Spinal cord (tissue), 10 donors: ENCODE measurements around the gene EPB41. TPM values are rescaled to one million over a fixed set of nuclear protein-coding genes. Genes with fewer than 3 reads are reported as not detected.

Experiments used
- DNase-seq, 6 donors: peaks; one replicate each; pipeline versions ENCODE4 v3.0.0 to v3.0.0-alpha.2; 2013 to 2015; ENCODE audit warnings: low spot score in 6 of 6, low read depth in 4 of 6
- H3K27ac ChIP-seq: one replicate; pipeline ENCODE4 v1.5.1; 2013; ENCODE audit warnings: low read depth, low read length, control low read depth
- H3K27me3 ChIP-seq: one replicate; pipeline ENCODE4 v1.6.1; 2013; ENCODE audit warnings: low read length; ENCODE audit not compliant: control insufficient read depth, insufficient read depth
- H3K36me3 ChIP-seq: one replicate; pipeline ENCODE4 v1.6.1; 2013; ENCODE audit warnings: low read length; ENCODE audit not compliant: control insufficient read depth, insufficient read depth
- H3K4me1 ChIP-seq: one replicate; pipeline ENCODE4 v1.6.1; 2013; ENCODE audit warnings: low read length; ENCODE audit not compliant: control insufficient read depth, insufficient read depth
- H3K4me3 ChIP-seq: one replicate; pipeline ENCODE4 v1.5.1; 2013; ENCODE audit warnings: low read depth, low read length, control low read depth
- H3K9me3 ChIP-seq: one replicate; pipeline ENCODE4 v1.6.1; 2013; ENCODE audit warnings: low read length; ENCODE audit not compliant: control insufficient read depth, insufficient read depth
- WGBS: methylation state at CpG from one replicate; pipeline ENCODE4 v1.1.5; 2013; ENCODE audit warnings: missing lambda C conversion rate; ENCODE audit not compliant: insufficient coverage; 5-methylcytosine and 5-hydroxymethylcytosine counted together
- polyA plus RNA-seq, 2 donors: library from polyadenylated mRNA; unstranded; fragments of 120-200 nt; gene quantifications; one replicate each; pipeline ENCODE4 v1.2.1, GENCODE V29; 2013; ENCODE audit not compliant: insufficient read length in 2 of 2
- total RNA-seq, 2 donors: library from RNA; depleted of rRNA in 1 of 2; stranded (reverse); fragments of 120-200 nt in 1 of 2; fragments of >200 nt in 1 of 2; gene quantifications; one replicate each; pipeline versions ENCODE4 v1.2.3 to v1.2.4, GENCODE V29; 2013 to 2014
- donor health status: healthy.

Gene EPB41
- total and polyA plus RNA-seq, 4 donors, result 27.8 to 66.9 (median 41.1) TPM

DNA sequence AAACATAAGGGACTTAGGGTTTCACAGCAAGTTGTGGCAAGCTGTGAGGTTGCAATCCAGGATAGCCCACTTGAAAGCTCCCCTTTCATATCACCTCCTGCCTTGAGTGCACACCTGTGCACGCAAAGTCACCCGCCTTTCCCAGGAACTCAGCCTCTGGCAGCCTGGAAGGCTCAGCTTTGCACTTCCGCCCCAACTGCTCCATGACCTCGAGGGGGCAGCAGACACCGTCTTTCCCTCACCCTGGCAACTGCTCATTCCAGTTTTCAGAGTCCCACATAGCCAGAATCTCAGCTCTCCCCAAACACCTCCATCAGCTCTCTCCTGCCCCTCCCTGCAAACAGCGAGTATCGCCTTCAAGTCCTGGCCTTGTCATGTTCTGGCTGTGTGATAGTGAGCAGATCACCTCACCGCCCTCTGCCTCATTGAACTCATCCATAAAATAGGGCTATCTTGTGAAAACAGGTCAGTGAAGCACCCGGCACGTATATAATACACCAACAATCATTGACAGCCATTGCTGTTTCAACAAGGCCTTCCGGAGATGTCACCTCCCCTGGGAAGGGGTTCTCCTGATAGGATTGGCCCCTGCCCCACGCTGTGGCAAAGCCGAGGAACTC is 32.2 kb upstream of the EPB41 start:
- peak in 5 of 6 donors; percentile 71 to 96 (median 76) for DNase-seq
- Histone ChIP-seq H3K36me3 (no peaks in the 10 kb centered on the region), H3K9me3 (no peaks in the 10 kb centered on the region), H3K27ac (no peak overlapping the region), H3K4me3 (no peak overlapping the region), H3K4me1 (peaks cover 10% of the 10 kb centered on the region), H3K27me3 (peaks cover 10% of the 10 kb centered on the region)
- 27% methylated on average over 11 of the region's 13 CpGs for WGBS

DNA sequence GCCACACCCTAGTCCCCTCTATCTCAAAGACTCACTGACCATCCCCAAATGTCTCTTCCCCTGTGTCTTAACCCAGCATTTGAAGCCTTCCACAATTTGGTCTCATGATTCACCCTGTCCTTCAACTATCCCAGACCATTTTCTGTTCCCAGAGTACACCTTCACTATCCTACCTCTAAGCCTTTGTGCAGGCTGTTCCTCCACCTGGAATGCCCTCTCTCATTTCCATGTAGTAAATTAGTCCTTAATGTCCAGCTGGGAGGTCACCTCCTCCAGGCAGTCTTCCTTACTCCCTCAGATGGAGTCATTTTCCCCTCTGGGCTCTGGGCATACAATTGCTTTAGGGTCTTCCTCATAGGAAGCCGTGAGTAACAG is 31.1 kb upstream of the EPB41 start:
- H3K27me3 ChIP-seq, result peaks cover 19% of the 10 kb centered on the region
- no peak overlapping the region for H3K27ac ChIP-seq
- 40% methylated on average over 1 of the region's 1 CpG for WGBS
- H3K9me3 ChIP-seq, result no peaks in the 10 kb centered on the region
- H3K4me1 ChIP-seq, result peaks cover 20% of the 10 kb centered on the region
- no peaks in the 10 kb centered on the region for H3K36me3 ChIP-seq
- DNase-seq, result no peak
- no peak overlapping the region for H3K4me3 ChIP-seq

DNA sequence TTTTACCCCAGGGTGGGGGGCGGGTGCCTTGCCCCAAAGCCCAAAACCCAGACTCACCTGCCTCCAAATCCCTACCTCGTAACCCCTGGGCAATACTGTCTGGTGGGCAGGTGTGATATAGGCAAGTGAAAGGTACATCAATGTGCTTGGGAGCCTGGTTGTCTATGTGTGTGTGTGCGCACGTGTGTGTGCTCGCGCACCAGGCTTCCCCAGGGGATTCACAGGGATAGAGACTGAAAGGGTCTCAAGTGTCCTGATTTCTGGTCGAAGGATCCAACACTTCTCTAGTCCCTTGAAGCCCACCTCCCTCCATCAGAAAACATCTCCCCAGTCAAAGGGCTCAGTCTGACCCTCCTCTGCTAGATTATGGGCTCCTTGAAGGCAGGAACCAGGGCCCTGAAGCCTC is 28.9 kb upstream of the EPB41 start:
- no peak overlapping the region for H3K27ac ChIP-seq
- WGBS, result 74% methylated on average over 3 of the region's 7 CpGs
- no peak for DNase-seq
- H3K4me3 ChIP-seq, result no peak overlapping the region
- peaks cover 21% of the 10 kb centered on the region for H3K4me1 ChIP-seq
- no peaks in the 10 kb centered on the region for H3K9me3 ChIP-seq
- H3K36me3 ChIP-seq, result no peaks in the 10 kb centered on the region
- peaks cover 20% of the 10 kb centered on the region for H3K27me3 ChIP-seq

DNA sequence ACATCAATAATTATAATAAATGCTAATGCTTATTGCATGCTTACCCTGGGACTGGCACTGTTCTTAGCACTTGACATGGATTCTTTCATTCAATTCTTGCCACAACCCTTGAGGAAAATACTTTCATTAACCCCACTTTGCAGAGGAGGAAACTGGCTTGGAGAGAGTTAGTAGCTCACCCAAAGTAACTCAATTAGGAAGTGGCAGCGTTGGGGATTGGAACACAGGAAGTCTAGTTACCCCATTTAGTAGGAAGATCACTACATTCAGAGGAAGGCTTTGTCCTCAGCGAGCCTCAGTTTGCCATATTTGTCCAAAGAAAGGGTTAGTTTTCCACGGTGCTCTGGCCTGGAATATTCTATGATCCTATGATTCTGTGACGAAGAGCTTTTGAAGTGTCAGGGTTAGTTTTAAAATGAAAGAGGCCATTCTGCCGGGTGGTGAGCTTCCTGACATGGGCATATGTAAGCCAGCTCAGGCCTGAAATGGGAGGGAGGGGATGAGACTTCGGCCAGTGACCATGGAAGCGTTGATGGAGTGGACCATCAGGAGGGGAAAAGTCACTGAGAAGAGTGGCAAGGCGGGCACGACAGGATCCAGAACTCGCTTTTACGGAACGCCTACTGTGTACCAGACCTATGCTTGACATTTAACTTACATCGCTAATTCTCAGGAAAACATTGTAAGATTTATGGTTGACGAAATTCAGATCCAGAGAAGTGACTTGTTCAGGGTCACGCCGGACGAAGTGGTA is 28.2 kb upstream of the EPB41 start:
- Histone ChIP-seq H3K4me3 (no peak overlapping the region), H3K27me3 (peaks cover 20% of the 10 kb centered on the region)
- 49% methylated on average over 10 of the region's 17 CpGs for WGBS

DNA sequence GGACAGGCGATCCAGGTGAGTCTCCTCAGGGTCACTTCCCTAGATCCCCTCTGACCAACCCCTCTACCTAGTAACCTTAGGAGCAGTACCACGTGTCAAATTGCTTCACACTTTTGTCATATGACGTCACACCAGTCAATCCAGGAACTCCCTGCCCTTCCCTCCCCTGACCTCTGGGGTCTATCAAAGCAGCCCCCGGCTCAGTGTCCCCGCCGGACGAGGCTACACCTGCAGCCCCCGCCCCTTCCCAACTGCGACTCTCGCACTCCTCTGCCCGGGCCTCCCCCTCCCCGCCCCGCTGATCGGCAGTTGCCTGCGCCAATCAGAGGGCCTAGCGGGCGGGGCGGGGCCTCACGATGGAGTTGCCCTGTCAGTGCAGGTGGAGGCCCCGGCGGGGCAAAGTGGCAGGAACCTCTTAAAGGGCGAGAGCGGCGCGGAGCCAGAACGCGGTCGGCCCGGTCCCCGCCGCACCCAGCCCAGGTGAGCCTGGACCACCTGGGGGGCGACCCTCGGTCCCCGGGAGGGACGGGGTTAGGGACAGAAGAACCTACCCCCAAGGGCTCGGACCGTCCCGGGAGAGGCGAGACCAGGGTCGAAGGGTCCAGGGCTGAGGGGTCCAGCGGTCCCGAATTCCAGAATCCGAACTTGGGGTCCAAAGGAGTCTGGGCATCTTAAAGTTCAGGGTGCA is 27.5 kb upstream of the EPB41 start:
- Histone ChIP-seq H3K4me1 (peaks cover 21% of the 10 kb centered on the region), H3K9me3 (no peaks in the 10 kb centered on the region), H3K27ac (no peak overlapping the region), H3K4me3 (peak overlapping the region; percentile 54), H3K36me3 (no peaks in the 10 kb centered on the region), H3K27me3 (peaks cover 20% of the 10 kb centered on the region)
- WGBS, result under 1% methylated on average over 41 of the region's 43 CpGs
- peak in 4 of 6 donors; percentile 19 to 84 (median 66) for DNase-seq

More for the DNA sequence above, 28.2 kb upstream of the EPB41 start:
- no peak for DNase-seq
- Histone ChIP-seq H3K9me3 (no peaks in the 10 kb centered on the region), H3K4me1 (peaks cover 21% of the 10 kb centered on the region), H3K27ac (no peak overlapping the region), H3K36me3 (no peaks in the 10 kb centered on the region)

DNA sequence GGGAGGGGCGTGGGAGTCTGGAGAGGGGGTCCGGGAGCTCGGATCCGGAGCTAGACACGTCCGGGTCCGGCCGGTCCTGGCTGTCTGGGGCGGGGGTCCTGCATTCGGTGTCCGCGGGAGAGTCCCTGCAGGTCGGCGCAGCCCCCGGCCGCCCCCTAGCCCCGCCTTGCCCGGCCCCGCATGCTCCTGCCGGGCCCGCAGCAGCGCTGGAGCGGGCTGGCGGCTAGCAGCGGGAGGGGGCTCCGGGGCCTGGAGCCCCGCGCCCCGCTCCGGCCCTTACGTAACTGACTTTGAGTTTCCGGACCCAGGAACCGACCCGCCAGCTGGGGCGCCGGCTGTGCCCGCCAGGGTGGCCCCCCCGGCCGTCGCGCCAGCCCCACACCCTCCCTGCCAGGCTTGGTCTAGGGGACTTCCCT is 26.9 kb upstream of the EPB41 start:
- Histone ChIP-seq H3K27ac (no peak overlapping the region), H3K9me3 (no peaks in the 10 kb centered on the region), H3K27me3 (peaks cover 20% of the 10 kb centered on the region), H3K4me3 (peak overlapping the region; percentile 54), H3K4me1 (peaks cover 21% of the 10 kb centered on the region), H3K36me3 (no peaks in the 10 kb centered on the region)
- no peak for DNase-seq
- WGBS, result 0% methylated on average over 41 of the region's 41 CpGs

DNA sequence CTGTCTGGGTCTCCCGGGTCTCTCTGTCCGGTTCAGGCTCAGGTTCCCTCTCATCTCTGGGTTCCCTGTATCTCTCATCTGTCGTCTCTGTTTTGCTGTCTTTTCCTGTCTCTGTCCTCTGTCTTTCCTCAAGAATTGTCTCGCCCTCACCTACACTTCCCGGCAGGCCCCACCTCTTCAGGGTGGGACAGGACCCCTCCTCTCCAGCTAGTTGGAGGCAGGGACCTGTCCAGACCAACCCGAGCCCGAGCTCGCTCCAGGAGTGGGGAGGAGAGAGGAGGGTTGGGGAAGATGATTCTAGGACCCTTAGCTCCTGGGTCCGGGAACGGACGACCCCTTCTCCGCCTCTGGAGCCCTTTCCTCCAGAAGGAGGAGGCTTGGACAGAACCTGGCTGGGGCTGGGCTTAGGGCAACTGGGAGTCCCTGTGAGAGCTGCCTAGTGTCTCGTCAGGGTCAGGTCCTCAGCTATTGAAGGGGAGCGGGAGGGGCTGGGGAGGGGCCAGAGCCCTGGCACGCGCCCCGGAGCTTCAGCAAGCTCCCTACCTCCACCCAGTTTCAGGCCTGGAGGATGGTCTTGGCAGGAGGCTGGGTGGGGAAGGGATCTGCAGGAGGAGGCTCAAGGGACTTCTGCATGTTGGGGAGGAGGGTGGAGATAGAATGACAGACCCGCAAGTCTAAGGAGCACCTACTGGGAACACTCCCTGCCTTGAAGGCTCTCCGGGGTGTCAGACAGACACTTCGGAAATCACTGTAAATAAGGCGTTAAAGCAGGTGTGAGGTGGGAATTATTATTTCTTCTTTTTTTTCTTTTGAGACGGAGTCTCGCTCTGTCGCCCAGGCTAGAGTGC is 26.3 kb upstream of the EPB41 start:
- peak in 1 of 6 donors; percentile 26 for DNase-seq
- Histone ChIP-seq H3K9me3 (no peaks in the 10 kb centered on the region), H3K27me3 (peaks cover 20% of the 10 kb centered on the region), H3K4me3 (peak overlapping the region; percentile 39), H3K27ac (no peak overlapping the region), H3K4me1 (peaks cover 21% of the 10 kb centered on the region), H3K36me3 (no peaks in the 10 kb centered on the region)
- 16% methylated on average over 10 of the region's 24 CpGs for WGBS

DNA sequence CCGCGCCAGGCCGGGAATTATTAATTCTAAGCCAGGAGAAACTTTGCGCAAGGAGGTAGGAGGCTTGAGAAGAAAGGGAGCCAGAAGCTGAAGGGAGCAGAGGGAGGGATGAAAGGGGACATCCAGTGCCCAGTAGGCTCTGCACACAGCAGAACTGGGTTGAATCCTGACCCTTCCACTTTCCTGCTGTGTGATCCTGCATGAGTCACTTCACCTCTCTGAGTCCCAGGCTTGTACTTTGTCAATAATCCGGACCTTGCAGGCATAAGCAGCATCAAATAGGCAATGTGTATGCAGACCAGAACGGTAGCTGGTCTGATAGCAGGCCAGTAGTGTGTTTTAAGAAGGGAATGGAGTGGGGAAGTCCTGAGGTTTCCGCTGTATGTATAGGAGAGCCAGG is 25.5 kb upstream of the EPB41 start:
- H3K4me3 ChIP-seq, result no peak overlapping the region
- H3K4me1 ChIP-seq, result peaks cover 21% of the 10 kb centered on the region
- H3K36me3 ChIP-seq, result no peaks in the 10 kb centered on the region
- no peak for DNase-seq
- no peaks in the 10 kb centered on the region for H3K9me3 ChIP-seq
- H3K27ac ChIP-seq, result no peak overlapping the region
- H3K27me3 ChIP-seq, result peaks cover 20% of the 10 kb centered on the region
- 91% methylated on average over 7 of the region's 7 CpGs for WGBS

DNA sequence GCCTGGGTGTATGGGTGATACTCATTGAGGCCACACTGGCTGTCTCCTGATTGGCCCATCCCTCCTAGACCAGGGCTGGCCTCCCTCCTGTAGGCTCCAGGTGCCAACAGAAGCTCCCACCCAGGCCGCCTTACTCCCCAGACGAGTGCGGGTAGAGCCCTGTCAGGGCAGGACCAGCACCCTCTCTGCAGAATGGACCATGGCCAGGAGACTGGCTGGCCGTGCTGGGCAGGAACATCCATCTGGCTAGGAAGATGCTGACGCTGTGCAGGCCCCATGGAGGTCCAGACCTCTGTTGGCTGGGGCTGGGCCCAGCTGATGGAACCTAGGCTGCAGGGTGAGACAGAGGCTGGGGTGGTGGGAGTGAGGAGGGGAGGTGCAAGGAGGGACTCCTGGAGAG is 25.0 kb upstream of the EPB41 start:
- peaks cover 21% of the 10 kb centered on the region for H3K4me1 ChIP-seq
- no peaks in the 10 kb centered on the region for H3K9me3 ChIP-seq
- H3K36me3 ChIP-seq, result no peaks in the 10 kb centered on the region
- DNase-seq, result no peak
- 87% methylated on average over 5 of the region's 5 CpGs for WGBS
- no peak overlapping the region for H3K4me3 ChIP-seq
- H3K27ac ChIP-seq, result no peak overlapping the region
- peaks cover 20% of the 10 kb centered on the region for H3K27me3 ChIP-seq
